RPMI7951 (cell line): Measurements from ENCODE around the gene MPPED2. TPM values are rescaled to one million over a fixed set of nuclear protein-coding genes. Genes with fewer than 3 reads are reported as not detected.

Source experiments
- DNase-seq: peaks from one replicate; pipeline ENCODE4 v3.0.0-alpha.2; 2012; ENCODE audit warnings: low read depth
- total RNA-seq: library from RNA; depleted of rRNA; stranded (reverse); fragments of >200 nt; shearing (Covaris generic); gene quantifications from 2 replicates; pipeline ENCODE4 v1.2.3, GENCODE V29; 2014

The MPPED2 gene
- total RNA-seq, 1 experiment from 2014 or later, result not detected

GRCh38 chr11:30414806-30415205 lies 171.3 kb downstream of the MPPED2 start:
- no peak for DNase-seq

DNA sequence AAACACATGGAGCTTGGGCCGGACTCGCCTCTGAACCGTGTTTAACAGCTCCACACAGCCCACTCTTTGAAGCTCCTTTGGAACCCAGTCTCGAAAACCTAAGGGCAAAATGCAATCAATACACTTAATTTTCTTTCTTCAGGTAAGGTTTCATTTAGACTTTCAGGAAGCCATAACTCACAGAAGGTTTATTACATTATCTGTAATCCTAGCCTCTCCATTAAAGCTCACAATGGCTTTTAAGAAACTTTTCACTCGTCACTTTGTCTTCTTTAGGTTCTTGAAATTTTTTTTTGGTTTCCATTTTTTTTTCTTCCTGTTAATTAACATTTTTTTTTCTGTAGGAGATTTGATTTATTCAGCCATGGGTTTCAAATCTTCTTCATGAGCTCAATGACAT lies 171.9 kb downstream of the MPPED2 start:
- DNase-seq, result no peak

- no peak for DNase-seq
Observed at GRCh38 chr11:30412509-30412908, 173.6 kb downstream of the MPPED2 start.

DNA sequence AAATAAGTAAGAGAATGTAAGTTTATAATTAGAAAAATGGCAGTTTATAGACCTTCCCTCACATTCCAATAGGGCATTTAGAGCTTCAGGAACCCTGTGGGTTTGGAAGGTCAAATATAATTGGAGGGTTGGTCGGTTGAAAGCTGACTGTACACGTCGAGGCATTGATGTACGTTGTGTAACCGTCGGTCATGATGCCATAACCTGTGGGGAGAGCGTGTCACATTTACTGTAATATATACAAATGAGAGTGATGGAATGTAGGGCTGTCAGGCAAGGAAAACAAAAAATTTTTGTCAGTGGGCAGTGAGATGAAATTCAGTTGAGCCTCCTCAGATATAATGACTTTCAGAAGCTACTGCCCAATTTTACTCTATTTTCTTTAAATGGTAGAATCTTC lies 174.8 kb downstream of the MPPED2 start:
- no peak for DNase-seq

DNA sequence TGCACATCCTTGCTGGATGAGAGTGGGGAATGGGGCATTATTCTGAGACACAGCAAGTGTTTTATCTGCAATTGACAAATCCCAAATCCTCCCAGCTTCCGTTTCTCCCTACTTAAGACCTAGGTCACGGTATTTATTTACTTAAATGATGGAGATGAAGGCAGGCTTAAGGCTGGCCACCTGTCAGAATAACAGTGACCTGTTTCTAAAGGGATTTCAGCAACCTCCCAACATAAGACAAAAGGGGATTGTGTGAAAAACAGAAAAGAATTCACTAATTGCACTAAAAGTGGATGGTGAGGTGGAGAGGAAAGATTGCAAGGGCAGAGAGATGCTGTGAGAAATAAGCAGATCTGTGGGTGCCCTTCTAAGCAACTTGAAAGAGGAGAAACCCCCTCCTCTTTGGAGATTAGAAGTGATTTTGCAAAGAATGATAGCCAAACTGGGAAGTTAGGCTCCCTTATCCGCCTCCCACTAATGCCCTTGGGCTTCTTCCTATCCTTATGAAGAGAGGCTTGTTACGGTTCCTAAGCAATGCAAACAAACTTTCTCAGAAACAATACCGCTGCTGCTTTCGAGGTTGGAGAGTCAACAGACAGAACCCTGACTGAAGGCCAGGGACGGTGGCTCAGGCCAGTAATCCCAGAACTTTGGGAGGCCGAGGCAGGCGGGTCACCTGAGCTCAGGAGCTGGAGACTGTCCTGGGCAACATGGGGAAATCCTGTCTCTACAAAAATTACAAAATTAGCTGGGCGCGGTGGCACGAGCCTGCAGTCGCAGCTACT lies 179.0 kb downstream of the MPPED2 start:
- DNase-seq, result no peak

GRCh38 chr11:30405385-30405784 lies 180.8 kb downstream of the MPPED2 start:
- no peak for DNase-seq

GRCh38 chr11:30404136-30404535 lies 182.0 kb downstream of the MPPED2 start:
- DNase-seq, result no peak

- DNase-seq, result no peak
Observed at GRCh38 chr11:30395751-30396150, 190.4 kb downstream of the MPPED2 start.

GRCh38 chr11:30393012-30393411 lies 193.1 kb downstream of the MPPED2 start:
- DNase-seq, result no peak

DNA sequence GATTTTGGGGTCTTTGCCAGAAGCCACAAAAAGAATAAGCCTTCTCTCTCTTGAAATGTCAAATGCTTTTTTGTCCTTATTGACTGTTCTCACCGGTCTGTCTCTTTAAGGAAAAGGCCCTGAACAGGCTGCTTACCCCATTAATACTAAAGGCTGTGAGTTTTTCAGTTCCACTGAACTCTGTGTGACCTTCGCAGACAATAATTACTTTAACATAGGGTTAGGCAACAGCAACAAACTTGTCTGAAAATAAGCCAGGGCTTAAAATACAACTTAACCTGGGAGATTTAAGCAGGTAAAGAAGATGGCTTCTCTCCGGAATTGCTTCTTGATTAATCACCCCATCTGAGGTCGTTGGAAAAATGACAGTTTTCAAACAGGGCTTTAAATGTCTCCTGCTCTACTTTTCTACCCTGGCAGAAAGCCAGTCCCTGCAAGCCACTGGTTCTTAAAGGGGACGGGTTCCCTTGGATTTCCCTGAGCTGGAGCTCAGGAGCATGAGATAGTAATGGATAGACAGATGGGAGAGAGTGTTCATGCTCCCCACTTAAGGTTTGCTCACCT lies 193.8 kb downstream of the MPPED2 start:
- no peak for DNase-seq

GRCh38 chr11:30388957-30389356 lies 197.2 kb downstream of the MPPED2 start:
- DNase-seq, result no peak

DNA sequence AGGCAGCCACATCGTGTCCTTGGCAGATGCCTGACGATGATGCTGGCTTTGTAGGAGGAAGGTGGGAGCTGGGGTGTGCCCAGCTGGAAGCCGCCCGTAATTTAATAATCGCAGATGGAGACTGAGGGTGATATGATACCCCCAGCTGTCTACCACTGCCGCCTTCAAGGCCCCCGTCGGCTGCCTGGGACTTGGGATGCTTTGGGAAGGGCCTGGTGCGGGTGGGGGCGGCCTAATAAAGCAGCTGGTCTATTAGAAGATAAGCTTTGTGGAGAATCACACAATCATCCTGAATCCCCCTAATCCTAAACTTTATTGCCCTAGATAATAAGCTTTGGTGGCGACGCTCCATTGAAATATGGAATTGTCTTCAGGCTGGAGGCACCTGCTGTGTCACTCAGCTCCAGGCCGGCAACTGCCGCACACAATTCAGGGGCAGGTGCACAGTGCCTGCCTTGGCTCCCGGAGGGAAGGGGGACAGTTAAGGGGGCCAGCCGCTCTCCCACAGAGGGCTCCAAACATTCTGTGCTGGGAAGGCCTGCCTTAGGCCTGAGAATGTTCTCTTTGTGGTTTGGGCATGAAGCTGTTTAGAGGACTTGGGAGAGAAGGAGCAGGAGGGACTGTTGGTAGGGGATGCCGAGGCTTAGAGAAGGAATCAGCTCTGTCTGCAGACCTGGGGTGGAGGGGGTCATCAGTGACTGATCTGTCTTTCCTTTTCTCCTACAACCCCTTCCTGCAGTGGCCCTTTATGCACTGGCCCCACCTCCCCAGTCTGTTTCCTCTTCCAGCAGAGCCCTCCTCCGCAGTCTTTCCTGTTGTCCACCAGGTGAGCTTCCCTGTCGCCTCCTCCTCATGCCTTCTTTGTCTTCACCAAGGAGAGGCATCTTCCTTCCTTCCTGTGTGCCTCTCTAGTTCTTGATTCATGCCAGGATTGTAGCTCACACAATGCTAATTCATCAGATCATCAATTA lies 198.0 kb downstream of the MPPED2 start:
- DNase-seq, result no peak

- DNase-seq, result no peak
Observed at GRCh38 chr11:30381879-30382278, 204.3 kb downstream of the MPPED2 start.

DNA sequence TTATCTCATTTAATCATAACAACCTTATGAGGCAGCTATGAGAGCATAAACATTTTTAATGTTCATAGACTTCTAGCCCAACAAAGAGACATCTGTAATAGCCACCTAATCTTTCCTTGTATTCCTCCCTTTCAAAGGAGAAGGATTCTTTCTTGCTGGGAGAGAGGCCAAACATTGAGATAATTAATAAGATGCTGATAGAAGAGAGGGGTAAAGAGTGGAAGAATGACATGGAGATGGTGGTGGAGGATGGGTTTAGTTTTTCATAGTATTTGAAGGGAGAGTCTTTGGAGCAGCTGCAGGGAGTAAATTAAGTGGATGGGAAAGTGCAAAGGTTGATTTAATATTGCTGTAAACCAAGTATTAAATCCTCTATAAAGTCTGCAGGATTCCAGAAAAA lies 205.3 kb downstream of the MPPED2 start:
- DNase-seq, result no peak

GRCh38 chr11:30377347-30377746 lies 208.8 kb downstream of the MPPED2 start:
- no peak for DNase-seq

DNA sequence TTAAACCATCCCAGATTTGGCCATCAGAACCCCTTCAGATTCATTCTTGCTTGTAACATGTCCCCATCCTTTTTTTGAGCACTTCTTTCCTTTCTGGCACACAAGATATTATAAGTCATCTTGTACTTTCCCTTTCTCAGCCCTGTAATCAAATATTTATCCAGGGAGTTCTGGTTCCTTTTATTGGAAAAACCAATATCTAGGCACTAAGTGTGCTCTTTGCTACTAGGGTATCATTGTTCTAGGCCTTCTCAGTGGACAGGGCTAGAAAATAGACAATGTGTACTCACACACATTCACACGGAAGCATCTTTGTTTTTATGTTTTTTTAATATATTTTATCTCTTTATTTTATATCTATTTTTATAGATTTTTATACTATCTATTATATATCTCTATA lies 216.0 kb downstream of the MPPED2 start:
- no peak for DNase-seq

- no peak for DNase-seq
Observed at GRCh38 chr11:30368394-30368793, 217.8 kb downstream of the MPPED2 start.

DNA sequence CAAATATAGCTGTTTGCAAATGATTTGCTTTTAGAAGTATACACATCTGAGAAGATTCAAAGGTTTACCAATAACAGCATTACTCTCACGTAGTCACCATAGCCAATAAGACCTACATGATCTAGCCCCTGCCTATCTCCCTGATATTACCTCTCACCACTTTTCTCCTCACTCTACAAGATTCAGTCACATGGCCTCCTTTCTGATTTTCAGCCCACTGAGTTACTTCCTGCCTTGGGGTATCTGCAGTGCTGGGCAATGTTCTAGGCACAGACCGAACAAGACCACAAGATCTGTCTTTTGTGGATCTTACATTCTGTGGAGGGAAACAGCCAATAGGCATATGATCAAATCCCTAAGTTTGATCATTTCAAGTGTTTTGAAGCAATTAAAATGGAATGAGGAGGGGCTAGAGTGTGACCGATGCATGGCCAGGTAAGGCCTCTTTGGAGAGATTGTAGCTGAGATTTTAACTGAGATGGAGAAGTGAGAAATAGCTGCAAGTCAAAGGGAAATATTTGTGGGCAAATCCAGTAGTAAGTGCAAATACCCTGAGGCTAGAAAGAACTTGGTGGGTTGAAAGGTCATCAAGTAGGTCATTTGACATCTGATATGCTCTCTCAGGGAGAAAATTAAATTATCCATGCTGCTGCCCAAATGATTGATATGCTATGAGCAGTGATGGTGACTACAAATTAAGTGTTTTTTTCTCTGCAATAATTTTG lies 220.2 kb downstream of the MPPED2 start:
- DNase-seq, result no peak

- DNase-seq, result no peak
Observed at GRCh38 chr11:30364837-30365482, 221.2 kb downstream of the MPPED2 start.

DNA sequence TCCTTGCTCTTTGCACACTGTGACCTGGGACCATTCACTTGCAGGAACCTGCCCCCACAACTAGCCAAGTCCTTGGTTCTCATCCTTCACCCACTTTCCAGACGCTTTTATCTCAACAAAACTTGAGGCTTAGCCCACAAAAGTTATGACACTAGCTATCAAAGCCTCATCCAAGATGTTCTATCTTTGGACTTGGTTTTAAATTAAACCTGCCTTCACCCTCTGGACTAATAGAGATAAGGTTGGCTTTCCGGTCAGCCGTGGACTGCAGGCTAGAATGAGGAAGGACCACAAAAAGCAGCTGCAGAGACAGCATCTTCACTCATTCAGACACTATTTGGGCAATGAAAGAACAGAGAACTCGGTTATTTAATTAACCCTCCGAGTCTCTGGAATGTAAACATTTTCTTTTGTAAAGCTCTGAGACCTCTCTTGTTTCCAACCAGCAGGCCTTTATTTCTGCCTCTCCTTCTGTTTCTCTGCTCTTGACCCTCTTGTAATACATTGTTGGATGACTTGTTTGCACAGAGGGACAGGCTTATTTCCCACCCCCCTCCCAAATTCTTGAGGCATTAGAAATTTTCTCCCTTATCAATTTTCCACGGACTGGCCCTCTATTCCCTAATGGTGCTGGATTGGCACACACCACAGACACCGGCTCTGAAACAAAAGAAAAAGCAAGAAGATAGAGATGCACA lies 221.9 kb downstream of the MPPED2 start:
- DNase-seq, result no peak

- DNase-seq, result no peak
Observed at GRCh38 chr11:30360741-30361140, 225.4 kb downstream of the MPPED2 start.
